ENCODE results near the gene ANO4. TPM values are rescaled to one million over a fixed set of nuclear protein-coding genes. Genes with fewer than 3 reads are reported as not detected.
A peak's percentile ranks its signal among the peaks of the same experiment; 100 is the strongest.

Gene ANO4
- total and polyA plus RNA-seq, 2 of the 8 experiments (the other 6 are each of a cell fraction or from before 2014, with no cell fraction given) = 1.1 to 3.4 TPM

DNA sequence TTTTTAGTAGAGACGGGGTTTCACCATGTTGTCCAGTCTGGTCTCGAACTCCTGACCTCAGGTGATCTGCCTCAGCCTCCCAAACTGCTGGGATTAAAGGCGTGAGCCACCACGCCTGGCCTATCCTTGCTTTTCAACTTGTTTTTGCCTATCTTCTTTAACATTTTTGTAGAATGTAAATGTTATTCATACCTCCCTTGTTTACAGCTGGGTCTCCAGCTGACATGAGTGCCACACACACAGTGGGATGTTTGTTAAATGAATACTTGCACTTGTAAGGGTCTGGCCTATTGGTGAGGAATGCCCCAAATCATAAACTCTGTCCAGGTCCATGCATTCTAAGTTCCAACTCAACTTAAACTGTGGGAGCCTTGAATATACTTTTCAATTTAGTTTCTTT, 176.3 kb downstream of the ANO4 start:
- Histone ChIP-seq H3K4ac (replicated peaks; ENCODE audit: insufficient read length, low read depth, low read length) (no peak overlapping the region), H3K9ac (replicated peaks in 1 of 4; ENCODE audit: extremely low read depth in 1 of 4, low read depth in 3 of 4, low read length in 3 of 4) (no peak overlapping the region), H3K23ac (ENCODE audit: insufficient read length) (no peak overlapping the region), H3K9me3 (ENCODE audit: insufficient read depth in 2 of 2, low read depth in 1 of 2, low read length in 1 of 2) (no peaks in the 10 kb centered on the region), H3K18ac (ENCODE audit: extremely low read depth, low read length) (no peak overlapping the region), H3K4me1 (replicated peaks in 1 of 4; ENCODE audit: control insufficient read depth in 3 of 4, insufficient read depth in 4 of 4, low read length in 3 of 4) (peaks cover 0 to 6% (median 4%) of the 10 kb centered on the region in 4 experiments; a peak in 2 of 7 replicates), H2BK5ac (ENCODE audit: low read depth, low read length) (no peak overlapping the region), H3K14ac (ENCODE audit: insufficient read length) (no peak overlapping the region), H3K4me2 (ENCODE audit: insufficient read depth in 1 of 2, low read depth in 2 of 2, low read length in 2 of 2) (peak overlapping the region in 1 of 2 experiments; percentile 5; a peak in 1 of 4 replicates), H4K91ac (replicated peaks; ENCODE audit: insufficient read length, low read length) (no peak overlapping the region), H2AFZ (ENCODE audit: low read length) (no peak overlapping the region), H2BK20ac (ENCODE audit: low read length) (no peak overlapping the region), H3K56ac (replicated peaks; ENCODE audit: insufficient read length, low read depth, low read length) (no peak overlapping the region), H3K27me3 (replicated peaks in 1 of 4; ENCODE audit: control insufficient read depth in 3 of 4, extremely low read depth in 1 of 4, insufficient read depth in 3 of 4, low read length in 3 of 4) (no peaks in the 10 kb centered on the region), H2AK5ac (ENCODE audit: low read depth, low read length) (no peak overlapping the region), H4K5ac (ENCODE audit: insufficient read length, low read depth, low read length) (no peak overlapping the region), H4K8ac (ENCODE audit: extremely low read depth, insufficient read depth, low read length) (no peak overlapping the region), H2BK15ac (ENCODE audit: low read length) (no peak overlapping the region), H3K79me1 (ENCODE audit: low read depth, low read length) (no peaks in the 10 kb centered on the region), H4K20me1 (replicated peaks in 1 of 2; ENCODE audit: control insufficient read depth in 1 of 2, insufficient read depth in 2 of 2, low read length in 2 of 2) (no peaks in the 10 kb centered on the region), H3K23me2 (ENCODE audit: low read depth, low read length) (no peaks in the 10 kb centered on the region), H3K27ac (ENCODE audit: low read depth, low read length) (no peak overlapping the region), H2BK12ac (ENCODE audit: low read depth, low read length) (no peak overlapping the region), H3K79me2 (ENCODE audit: control insufficient read depth in 1 of 2, insufficient read depth in 2 of 2, low read length in 2 of 2) (no peaks in the 10 kb centered on the region), H2BK120ac (replicated peaks; ENCODE audit: low read depth, low read length) (no peak overlapping the region), H3K36me3 (ENCODE audit: control insufficient read depth in 2 of 4, insufficient read depth in 4 of 4, low read length in 3 of 4) (no peaks in the 10 kb centered on the region; a peak in 1 of 8 replicates), H3K4me3 (ENCODE audit: extremely low read depth in 1 of 4, insufficient read depth in 2 of 4, low read depth in 3 of 4, low read length in 4 of 4) (peak overlapping the region in 1 of 4 experiments; percentile 1; a peak in 1 of 8 replicates)
- CTCF ChIA-PET (ENCODE audit: partially characterized antibody) = interaction anchor here (0.8 kb wide), 1 partner anchor 16 kb away, joined by 3 read pairs; no protein-coding TSS in a partner anchor
- 79% methylated on average over 4 of the region's 4 CpGs; no CpG with 5 or more reads in 1 of the 2 experiments for WGBS, 2 experiments (ENCODE audit: extremely low coverage in 1 of 2, insufficient coverage in 1 of 2, insufficient read length in 1 of 2, insufficient replicate concordance in 2 of 2, low coverage in 1 of 2, low lambda C conversion rate in 2 of 2, missing lambda C conversion rate in 1 of 2)
- peak; percentile 60 for FAIRE-seq
- DNase-seq (ENCODE audit: low read depth in 1 of 2, low spot score in 2 of 2) = no peak
- no peak for TF ChIP-seq SRF (IDR thresholded peaks at IDR 0.05; ENCODE audit: low read depth, low read length)
- 0 out of 2 replicates have a peak, but pooled peaks have one; percentile 52 for TF ChIP-seq TCF12 (IDR thresholded peaks at IDR 0.05; ENCODE audit: low read depth, low read length)
- TF ChIP-seq KDM1A (IDR thresholded peaks at IDR 0.05; ENCODE audit: borderline replicate concordance, low read length) = peak; percentile 59; the same call in 1 of the 2 replicates
- POLR2A ChIA-PET (ENCODE audit: partially characterized antibody) = no interaction called here
